ENCODE data around the gene LCP2.

GRCh38 chr5:170317499-170317898 is 19.9 kb upstream of the LCP2 start:
- TF ChIP-seq CTCF (conservative IDR thresholded peaks at IDR 0.05; ENCODE audit: low read length): no peak
- TF ChIP-seq EZH2phosphoT487 (IDR thresholded peaks at IDR 0.05; ENCODE audit: borderline replicate concordance): no peak

Measured in Loucy (cell line).